Upper lobe of right lung (tissue), 1 donor: ENCODE results near the gene HRAS. TPM values are rescaled to one million over a fixed set of nuclear protein-coding genes. Genes with fewer than 3 reads are reported as not detected.
A peak's percentile ranks its signal among the peaks of the same experiment; 100 is the strongest.

ENCODE experiments used
- ATAC-seq: fragments of 200-7000 bp; cut with Tn5 transposase; one replicate; pipeline ENCODE4 v1.9.1; 2020; ENCODE audit warnings: mild to moderate bottlenecking, moderate library complexity
- DNase-seq: peaks from one replicate; pipeline ENCODE4 v3.0.0-alpha.2; 2020
- H3K27ac ChIP-seq: fragments of 200-600 bp; one replicate; pipeline ENCODE4 v1.8.0; 2022
- H3K27me3 ChIP-seq: fragments of 200-600 bp; one replicate; pipeline ENCODE4 v1.8.0; 2022; ENCODE audit warnings: mild to moderate bottlenecking
- H3K36me3 ChIP-seq: fragments of 200-600 bp; one replicate; pipeline ENCODE4 v1.8.0; 2022
- H3K4me1 ChIP-seq: fragments of 200-600 bp; one replicate; pipeline ENCODE4 v1.8.0; 2022
- H3K4me3 ChIP-seq: fragments of 200-600 bp; one replicate; pipeline ENCODE4 v1.8.0; 2022; ENCODE audit warnings: mild to moderate bottlenecking
- H3K9me3 ChIP-seq: fragments of 200-600 bp; one replicate; pipeline ENCODE4 v1.8.0; 2022
- intact Hi-C: fragments of 100-400 bp; cut with DNase I; formaldehyde crosslinking; loops from one replicate; pipeline ENCODE4 v1.11.0; 2022
- microRNA-seq: library from miRNA; unstranded; fragments of <30 nt; microRNA quantifications from one replicate; pipeline ENCODE4 v1.2.0, GENCODE V29; 2020; ENCODE audit warnings: borderline microRNAs expressed
- total RNA-seq: library from RNA; stranded (reverse); fragmentation: NEBNext Ultra II Directional; extraction: Animal tissue kit (Norgen Biotek cat#: 25700); gene quantifications from one replicate; pipeline ENCODE4 v1.2.1, GENCODE V29; 2021
- TF ChIP-seq, protein P1 (sequence below): fragments of 200-600 bp; IDR thresholded peaks from one replicate; pipeline ENCODE4 v1.8.0; 2022; ENCODE audit warnings: antibody characterized with exemption
- donor health status: DM: no; HTN: yes; CAD: no; lungs with severe emphysema.

HRAS gene
- total RNA-seq, 1 donor from 2014 or later = 55.5 TPM

- H3K27me3 ChIP-seq = no peaks in the 10 kb centered on the region
- no peaks in the 10 kb centered on the region for H3K9me3 ChIP-seq
- intact Hi-C loops = no loop called here
- ATAC-seq (no peak), DNase-seq (no peak)
- TF ChIP-seq, protein P1, sequence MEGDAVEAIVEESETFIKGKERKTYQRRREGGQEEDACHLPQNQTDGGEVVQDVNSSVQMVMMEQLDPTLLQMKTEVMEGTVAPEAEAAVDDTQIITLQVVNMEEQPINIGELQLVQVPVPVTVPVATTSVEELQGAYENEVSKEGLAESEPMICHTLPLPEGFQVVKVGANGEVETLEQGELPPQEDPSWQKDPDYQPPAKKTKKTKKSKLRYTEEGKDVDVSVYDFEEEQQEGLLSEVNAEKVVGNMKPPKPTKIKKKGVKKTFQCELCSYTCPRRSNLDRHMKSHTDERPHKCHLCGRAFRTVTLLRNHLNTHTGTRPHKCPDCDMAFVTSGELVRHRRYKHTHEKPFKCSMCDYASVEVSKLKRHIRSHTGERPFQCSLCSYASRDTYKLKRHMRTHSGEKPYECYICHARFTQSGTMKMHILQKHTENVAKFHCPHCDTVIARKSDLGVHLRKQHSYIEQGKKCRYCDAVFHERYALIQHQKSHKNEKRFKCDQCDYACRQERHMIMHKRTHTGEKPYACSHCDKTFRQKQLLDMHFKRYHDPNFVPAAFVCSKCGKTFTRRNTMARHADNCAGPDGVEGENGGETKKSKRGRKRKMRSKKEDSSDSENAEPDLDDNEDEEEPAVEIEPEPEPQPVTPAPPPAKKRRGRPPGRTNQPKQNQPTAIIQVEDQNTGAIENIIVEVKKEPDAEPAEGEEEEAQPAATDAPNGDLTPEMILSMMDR = no peak
- H3K36me3 ChIP-seq = peaks cover 3% of the 10 kb centered on the region
- H3K4me3 ChIP-seq = no peak overlapping the region
- no peak overlapping the region for H3K27ac ChIP-seq
- no peaks in the 10 kb centered on the region for H3K4me1 ChIP-seq
Measured at GRCh38 chr11:484616-485015, 50.8 kb downstream of the HRAS start.

Small RNA genes lying within 50 kb of the gene (microRNA-seq; reads per million reads assigned to microRNA genes)
- 57.1 reads per million, percentile 58 among the genes with 10 or more reads in this experiment for gene MIR210

Other genes starting within 250 kb of the HRAS start
- 105 TPM for gene PGGHG, start 246.4 kb downstream of the HRAS start, total RNA-seq
- not detected for gene IFITM5, start 236.1 kb downstream of the HRAS start, total RNA-seq
- 521 TPM for gene IFITM2, start 227.8 kb downstream of the HRAS start, total RNA-seq
- gene IFITM1, start 221.5 kb downstream of the HRAS start, total RNA-seq = 128 TPM
- 692 TPM for gene IFITM3, start 214.7 kb downstream of the HRAS start, total RNA-seq
- gene B4GALNT4, start 166.1 kb downstream of the HRAS start, total RNA-seq = 1.9 TPM
- 40.4 TPM for gene PKP3, start 141.4 kb downstream of the HRAS start, total RNA-seq
- 80.9 TPM for gene SIGIRR, start 120.6 kb downstream of the HRAS start, total RNA-seq
- gene ANO9, start 93.6 kb downstream of the HRAS start, total RNA-seq = 22.4 TPM
- gene PTDSS2, start 85.3 kb downstream of the HRAS start, total RNA-seq = 31.1 TPM
- gene RNH1, start 28.3 kb downstream of the HRAS start, total RNA-seq = 245 TPM
- 3.2 TPM for gene LRRC56, start 2.0 kb upstream of the HRAS start, total RNA-seq
- 5.9 TPM for gene LMNTD2, start 25.2 kb upstream of the HRAS start, total RNA-seq
- gene RASSF7, start 25.4 kb upstream of the HRAS start, total RNA-seq = 76.7 TPM
- 31.0 TPM for gene PHRF1, start 40.9 kb upstream of the HRAS start, total RNA-seq
- 56.2 TPM for gene IRF7, start 80.4 kb upstream of the HRAS start, total RNA-seq
- not detected for gene CDHR5, start 89.4 kb upstream of the HRAS start, total RNA-seq
- not detected for gene SCT, start 91.6 kb upstream of the HRAS start, total RNA-seq
- 1.2 TPM for gene DRD4, start 101.7 kb upstream of the HRAS start, total RNA-seq
- 27.1 TPM for gene DEAF1, start 159.6 kb upstream of the HRAS start, total RNA-seq
- gene TMEM80, start 160.2 kb upstream of the HRAS start, total RNA-seq = 33.2 TPM
- gene EPS8L2, start 170.7 kb upstream of the HRAS start, total RNA-seq = 155 TPM
- gene TALDO1, start 211.9 kb upstream of the HRAS start, total RNA-seq = 196 TPM
- 62.5 TPM for gene GATD1, start 241.9 kb upstream of the HRAS start, total RNA-seq